Cardiac muscle cell (in vitro differentiated cells and primary cell): ENCODE results near the gene KSR1. TPM values are rescaled to one million over a fixed set of nuclear protein-coding genes. Genes with fewer than 3 reads are reported as not detected.
"Not testable (repeated sequence)": the region's sequence is repeated elsewhere in the genome, so short reads cannot be mapped to it uniquely, and the experiment has no call there.

Experiments
- DNase-seq, 2 donors: peaks; one replicate each; pipeline versions ENCODE4 v3.0.0 to v3.0.0-alpha.2; 2010 to 2017; ENCODE audit warnings: low read depth in 1 of 2, low spot score in 1 of 2
- H3K27ac ChIP-seq: fragments of 200-600 bp; sonication (generic); 2 replicates; pipeline ENCODE4 v1.5.1; 2016
- H3K27me3 ChIP-seq: fragments of 200-600 bp; sonication (generic); 2 replicates; pipeline ENCODE4 v1.6.0; 2016; ENCODE audit warnings: control low read depth
- H3K36me3 ChIP-seq: fragments of 200-600 bp; sonication (generic); 2 replicates; pipeline ENCODE4 v1.5.1; 2016; ENCODE audit warnings: control low read depth
- H3K4me1 ChIP-seq: fragments of 200-600 bp; sonication (generic); 2 replicates; pipeline ENCODE4 v1.8.1; 2017; ENCODE audit warnings: low read depth, mild to moderate bottlenecking, mixed run types
- H3K4me3 ChIP-seq: fragments of 200-600 bp; sonication (generic); 2 replicates; pipeline ENCODE4 v1.5.1; 2016; ENCODE audit warnings: mild to moderate bottlenecking
- H3K9me3 ChIP-seq: fragments of 200-600 bp; sonication (generic); 2 replicates; pipeline ENCODE4 v1.5.1; 2017; ENCODE audit warnings: low read depth, mild to moderate bottlenecking, control low read depth
- CTCF ChIP-seq: IDR thresholded peaks from 2 replicates; pipeline ENCODE4 v1.5.1; 2012; ENCODE audit warnings: low read depth, mild to moderate bottlenecking, low read length
- polyA plus RNA-seq: library from polyadenylated mRNA; unstranded; fragments of >200 nt; fragmentation: Nextera tagmentation; extraction: Ambion mirVana; gene quantifications from 2 replicates; pipeline ENCODE4 v1.2.1, GENCODE V29; 2016
- total RNA-seq: library from RNA; depleted of rRNA; stranded (reverse); fragments of >200 nt; gene quantifications from 2 replicates; pipeline ENCODE4 v1.2.3, GENCODE V29; 2016

The KSR1 gene
- total and polyA plus RNA-seq, 2 experiments from 2014 or later = 15.7 to 29.0 TPM

- H3K36me3 ChIP-seq = no peaks in the 10 kb centered on the region
- TF ChIP-seq CTCF = no peak
- H3K4me1 ChIP-seq = no peaks in the 10 kb centered on the region
- no peaks in the 10 kb centered on the region for H3K9me3 ChIP-seq
- H3K27ac ChIP-seq = no peak overlapping the region
- H3K27me3 ChIP-seq = no peaks in the 10 kb centered on the region
- H3K4me3 ChIP-seq = no peak overlapping the region
- no peak for DNase-seq
Measured at GRCh38 chr17:27423651-27424050, 32.6 kb upstream of the KSR1 start.

GRCh38 chr17:27424516-27424915 is 31.7 kb upstream of the KSR1 start:
- Histone ChIP-seq H3K27ac (no peak overlapping the region), H3K9me3 (no peaks in the 10 kb centered on the region), H3K36me3 (no peaks in the 10 kb centered on the region), H3K4me3 (no peak overlapping the region), H3K4me1 (no peaks in the 10 kb centered on the region), H3K27me3 (no peaks in the 10 kb centered on the region)
- no peak for DNase-seq
- no peak for TF ChIP-seq CTCF

DNA sequence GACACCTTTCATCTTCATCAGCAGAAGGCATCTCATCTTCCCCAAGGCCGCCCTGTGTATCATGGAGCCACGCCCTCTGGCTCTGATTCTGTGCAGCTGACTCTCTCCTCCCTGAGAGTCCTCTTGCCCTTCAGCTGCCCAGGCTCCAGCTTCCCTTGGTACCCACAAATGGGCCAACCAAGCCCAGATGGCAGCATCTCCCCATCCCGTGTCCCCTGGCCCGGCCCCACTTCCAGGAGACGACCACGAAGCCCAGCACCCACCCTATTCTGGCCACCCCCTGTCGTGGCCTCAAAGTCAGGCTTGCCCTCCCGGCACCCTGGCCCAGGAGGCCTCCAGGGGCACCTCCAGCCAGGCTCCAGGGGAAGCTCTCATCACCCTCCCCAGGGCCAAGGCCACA is 31.3 kb upstream of the KSR1 start:
- DNase-seq = no peak
- Histone ChIP-seq H3K27ac (no peak overlapping the region), H3K36me3 (no peaks in the 10 kb centered on the region), H3K27me3 (no peaks in the 10 kb centered on the region), H3K9me3 (no peaks in the 10 kb centered on the region), H3K4me1 (no peaks in the 10 kb centered on the region), H3K4me3 (no peak overlapping the region)
- no peak for TF ChIP-seq CTCF

DNA sequence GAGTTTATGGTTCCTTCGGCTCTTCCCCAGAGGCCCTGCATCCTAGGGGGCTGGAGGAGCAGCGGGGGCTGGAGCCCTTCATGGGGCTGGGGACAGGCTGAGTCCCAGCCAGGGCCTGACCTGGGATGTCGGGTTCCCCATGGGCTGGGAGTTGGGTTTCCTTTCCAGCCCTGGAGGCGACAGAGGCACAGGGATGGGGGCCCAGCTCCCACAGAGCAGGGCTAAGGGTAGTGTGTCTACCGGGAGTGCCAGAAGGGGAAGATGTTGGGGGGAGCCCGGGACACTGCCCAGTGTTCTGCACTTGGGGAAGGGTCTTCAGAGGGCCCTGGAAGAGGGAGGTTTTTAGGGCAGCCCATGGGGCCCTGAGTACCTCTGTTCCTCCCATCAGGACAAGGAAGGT is 30.7 kb upstream of the KSR1 start:
- not testable (repeated sequence) for H3K27ac ChIP-seq, H3K27me3 ChIP-seq, H3K4me1 ChIP-seq, H3K9me3 ChIP-seq, H3K4me3 ChIP-seq, H3K36me3 ChIP-seq, DNase-seq

- H3K9me3 ChIP-seq = no peaks in the 10 kb centered on the region
- H3K27me3 ChIP-seq = no peaks in the 10 kb centered on the region
- no peak overlapping the region for H3K4me3 ChIP-seq
- H3K36me3 ChIP-seq = no peaks in the 10 kb centered on the region
- no peak overlapping the region for H3K27ac ChIP-seq
- no peak for DNase-seq
- no peaks in the 10 kb centered on the region for H3K4me1 ChIP-seq
- no peak for TF ChIP-seq CTCF
Measured at GRCh38 chr17:27425991-27426390, 30.3 kb upstream of the KSR1 start.

DNA sequence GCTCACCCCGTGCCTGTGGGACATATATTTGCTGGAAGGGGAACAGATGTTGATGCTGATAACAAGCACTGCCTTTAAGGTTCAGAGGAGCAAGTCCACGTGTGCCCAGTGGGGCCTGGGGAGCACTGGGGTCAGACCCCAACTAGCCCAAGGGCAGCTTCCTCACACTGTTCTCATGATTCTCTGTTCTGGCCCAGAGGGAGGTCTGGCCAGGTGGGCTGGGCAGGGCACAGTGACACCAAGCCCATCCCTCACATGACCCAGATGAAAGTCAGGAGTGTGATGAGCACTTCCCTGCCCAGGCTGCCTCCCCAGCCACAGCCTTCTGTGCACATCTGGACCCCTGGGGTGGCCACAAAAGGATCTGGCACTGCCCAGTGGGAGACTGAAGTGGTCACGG is 29.8 kb upstream of the KSR1 start:
- not testable (repeated sequence) for H3K27me3 ChIP-seq, H3K4me3 ChIP-seq, H3K36me3 ChIP-seq, H3K9me3 ChIP-seq, DNase-seq, H3K27ac ChIP-seq, H3K4me1 ChIP-seq

DNA sequence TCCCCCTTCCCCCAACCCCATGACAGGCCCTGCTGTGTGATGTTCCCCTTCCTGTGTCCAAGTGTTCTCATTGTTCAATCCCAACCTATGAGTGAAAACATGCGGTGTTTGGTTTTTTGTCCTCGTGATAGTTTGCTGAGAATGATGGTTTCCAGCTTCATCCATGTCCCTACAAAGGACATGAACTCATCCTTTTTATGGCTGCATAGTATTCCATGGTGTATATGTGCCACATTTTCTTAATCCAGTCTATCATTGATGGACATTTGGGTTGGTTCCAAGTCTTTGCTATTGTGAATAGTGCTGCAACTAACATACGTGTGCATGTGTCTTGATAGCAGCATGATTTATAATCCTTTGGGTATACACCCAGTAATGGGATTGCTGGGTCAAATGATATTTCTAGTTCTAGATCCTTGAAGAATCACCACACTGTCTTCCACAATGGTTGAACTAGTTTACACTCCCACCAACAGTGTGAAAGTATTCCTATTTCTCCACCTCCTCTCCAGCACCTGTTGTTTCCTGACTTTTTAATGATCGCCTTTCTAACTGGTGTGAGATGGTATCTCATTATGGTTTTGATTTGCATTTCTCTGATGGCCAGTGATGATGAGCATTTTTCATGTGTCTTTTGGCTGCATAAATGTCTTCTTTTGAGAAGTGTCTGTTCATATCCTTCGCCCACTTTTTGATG is 28.9 kb upstream of the KSR1 start:
- not testable (repeated sequence) for H3K9me3 ChIP-seq

More for the DNA sequence above, 28.9 kb upstream of the KSR1 start:
- not testable (repeated sequence) for H3K4me3 ChIP-seq, DNase-seq, H3K4me1 ChIP-seq, H3K36me3 ChIP-seq, H3K27ac ChIP-seq, H3K27me3 ChIP-seq
